GM20000 (cell line): ENCODE measurements around the gene SLC41A3.

Experiments
- DNase-seq: peaks from one replicate; pipeline ENCODE4 v3.0.0; 2012; ENCODE audit warnings: low spot score
- CTCF ChIP-seq: IDR thresholded peaks from 2 replicates; pipeline ENCODE4 v1.5.1; 2012; ENCODE audit warnings: mild to moderate bottlenecking, control low read depth; ENCODE audit errors: extremely low read depth, missing control alignments

The SLC41A3 gene

GRCh38 chr3:126118591-126118990 is 34.7 kb upstream of the SLC41A3 start:
- no peak for DNase-seq
- TF ChIP-seq CTCF: no peak

- TF ChIP-seq CTCF: no peak
- DNase-seq: no peak
Observed at GRCh38 chr3:126117786-126118185, 33.9 kb upstream of the SLC41A3 start.

- no peak for TF ChIP-seq CTCF
Observed at GRCh38 chr3:126117212-126117611, 33.3 kb upstream of the SLC41A3 start.

GRCh38 chr3:126116526-126116925 is 32.6 kb upstream of the SLC41A3 start:
- no peak for DNase-seq
- TF ChIP-seq CTCF: no peak

More at GRCh38 chr3:126117212-126117611, 33.3 kb upstream of the SLC41A3 start:
- DNase-seq: no peak

GRCh38 chr3:126114443-126115386 is 30.8 kb upstream of the SLC41A3 start:
- TF ChIP-seq CTCF: no peak
- no peak for DNase-seq

- DNase-seq: no peak
- TF ChIP-seq CTCF: no peak
Observed at GRCh38 chr3:126113733-126114442, 30.0 kb upstream of the SLC41A3 start.

GRCh38 chr3:126113238-126113555 is 29.3 kb upstream of the SLC41A3 start:
- TF ChIP-seq CTCF: no peak
- DNase-seq: no peak
